ENCODE measurements around the gene UBR4.

UBR4 gene

GRCh38 chr1:19165501-19165900, 44.6 kb downstream of the UBR4 start:
- no peak overlapping the region for H3K9ac ChIP-seq (ENCODE audit: low read length)
- no peaks in the 10 kb centered on the region for H3K9me3 ChIP-seq (ENCODE audit: insufficient read depth, low read length)
- TF ChIP-seq CTCF (IDR thresholded peaks at IDR 0.05; ENCODE audit: low read depth, low read length) (no peak), EZH2phosphoT487 (IDR thresholded peaks at IDR 0.05; ENCODE audit: low read depth) (no peak)
- H3K36me3 ChIP-seq (replicated peaks; ENCODE audit: low read depth, low read length): peaks cover 86% of the 10 kb centered on the region
- H3K4me1 ChIP-seq (ENCODE audit: low read length): peaks cover 54% of the 10 kb centered on the region
- no peak overlapping the region for H3K4me3 ChIP-seq (ENCODE audit: low read length)
- H3K4me2 ChIP-seq (ENCODE audit: low read length): no peak overlapping the region; the same call in 1 of the 2 replicates
- H3K27me3 ChIP-seq (ENCODE audit: low read depth, low read length): no peaks in the 10 kb centered on the region
- peaks cover 33% of the 10 kb centered on the region for H3K79me2 ChIP-seq (ENCODE audit: low read length)
- H4K20me1 ChIP-seq (ENCODE audit: insufficient read depth, low read length): peaks cover 13% of the 10 kb centered on the region
- H2AFZ ChIP-seq (ENCODE audit: low read depth, low read length): no peak overlapping the region
- peak overlapping the region; percentile 35 for H3K27ac ChIP-seq (ENCODE audit: low read length)

DNA sequence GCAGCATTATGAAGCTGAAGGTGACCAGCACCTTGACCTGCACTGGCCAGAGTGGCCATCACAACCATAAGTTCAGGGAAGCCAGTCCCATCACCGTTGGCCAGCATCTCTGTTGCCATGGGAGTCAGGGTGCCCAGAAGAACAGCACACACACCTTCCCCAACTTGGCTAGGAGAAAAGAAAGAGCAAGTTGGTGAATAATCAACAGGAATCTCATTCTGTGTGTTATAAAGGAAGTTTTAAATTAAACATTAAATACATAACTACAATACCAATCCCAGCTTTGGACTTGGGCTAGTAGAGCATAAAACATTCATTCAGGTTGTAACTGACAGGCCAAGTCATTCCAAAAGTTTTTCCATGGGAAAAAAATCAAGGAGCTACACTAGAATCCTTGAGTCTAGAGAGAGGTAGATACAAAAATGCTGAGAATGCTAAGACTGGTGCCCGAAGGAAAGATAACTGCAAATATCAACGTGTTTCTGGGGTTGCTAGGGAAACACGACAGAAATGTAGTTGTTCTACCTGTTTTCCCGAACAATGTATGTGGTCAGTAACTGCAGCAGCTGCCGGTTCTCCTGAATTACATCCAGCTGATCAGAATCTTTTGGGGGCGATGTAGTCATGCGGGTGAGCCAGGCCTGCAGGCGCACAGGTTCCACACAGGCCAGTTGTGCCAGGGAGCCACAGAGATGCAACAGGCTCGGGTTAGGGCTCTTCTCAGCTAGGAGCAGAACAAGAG, 45.6 kb downstream of the UBR4 start:
- no peak for TF ChIP-seq CTCF (IDR thresholded peaks at IDR 0.05; ENCODE audit: low read depth, low read length)
- TF ChIP-seq EZH2phosphoT487 (IDR thresholded peaks at IDR 0.05; ENCODE audit: low read depth): no peak
- Histone ChIP-seq H3K79me2 (ENCODE audit: low read length) (peaks cover 29% of the 10 kb centered on the region), H3K9me3 (ENCODE audit: insufficient read depth, low read length) (no peaks in the 10 kb centered on the region), H3K4me3 (ENCODE audit: low read length) (no peak overlapping the region), H2AFZ (ENCODE audit: low read depth, low read length) (no peak overlapping the region), H4K20me1 (ENCODE audit: insufficient read depth, low read length) (peaks cover 13% of the 10 kb centered on the region), H3K27ac (ENCODE audit: low read length) (no peak overlapping the region), H3K36me3 (replicated peaks; ENCODE audit: low read depth, low read length) (peaks cover 90% of the 10 kb centered on the region), H3K9ac (ENCODE audit: low read length) (no peak overlapping the region), H3K4me2 (ENCODE audit: low read length) (no peak overlapping the region), H3K4me1 (ENCODE audit: low read length) (peaks cover 46% of the 10 kb centered on the region), H3K27me3 (ENCODE audit: low read depth, low read length) (no peaks in the 10 kb centered on the region)

- no peaks in the 10 kb centered on the region for H3K9me3 ChIP-seq (ENCODE audit: insufficient read depth, low read length)
- H3K4me2 ChIP-seq (ENCODE audit: low read length): no peak overlapping the region
- H3K79me2 ChIP-seq (ENCODE audit: low read length): peaks cover 20% of the 10 kb centered on the region; the same call in 1 of the 2 replicates
- TF ChIP-seq EZH2phosphoT487 (IDR thresholded peaks at IDR 0.05; ENCODE audit: low read depth) (no peak), CTCF (IDR thresholded peaks at IDR 0.05; ENCODE audit: low read depth, low read length) (no peak)
- H3K4me1 ChIP-seq (ENCODE audit: low read length): peaks cover 35% of the 10 kb centered on the region
- H3K36me3 ChIP-seq (replicated peaks; ENCODE audit: low read depth, low read length): peaks cover 84% of the 10 kb centered on the region
- H4K20me1 ChIP-seq (ENCODE audit: insufficient read depth, low read length): peaks cover 7% of the 10 kb centered on the region; the same call in 1 of the 2 replicates
- H3K9ac ChIP-seq (ENCODE audit: low read length): no peak overlapping the region
- H3K4me3 ChIP-seq (ENCODE audit: low read length): no peak overlapping the region
- no peaks in the 10 kb centered on the region for H3K27me3 ChIP-seq (ENCODE audit: low read depth, low read length)
- H2AFZ ChIP-seq (ENCODE audit: low read depth, low read length): no peak overlapping the region
- H3K27ac ChIP-seq (ENCODE audit: low read length): no peak overlapping the region
Measured at GRCh38 chr1:19163261-19163660, 46.8 kb downstream of the UBR4 start.

- TF ChIP-seq CTCF (IDR thresholded peaks at IDR 0.05; ENCODE audit: low read depth, low read length): no peak
- TF ChIP-seq EZH2phosphoT487 (IDR thresholded peaks at IDR 0.05; ENCODE audit: low read depth): no peak
- Histone ChIP-seq H3K27ac (ENCODE audit: low read length) (no peak overlapping the region), H3K36me3 (replicated peaks; ENCODE audit: low read depth, low read length) (peaks cover 86% of the 10 kb centered on the region), H4K20me1 (ENCODE audit: insufficient read depth, low read length) (0 out of 2 replicates have a peak, but pooled peaks cover 5% of the 10 kb centered on the region), H3K4me3 (ENCODE audit: low read length) (no peak overlapping the region), H2AFZ (ENCODE audit: low read depth, low read length) (no peak overlapping the region), H3K9me3 (ENCODE audit: insufficient read depth, low read length) (no peaks in the 10 kb centered on the region), H3K4me2 (ENCODE audit: low read length) (no peak overlapping the region), H3K4me1 (ENCODE audit: low read length) (peaks cover 11% of the 10 kb centered on the region), H3K27me3 (ENCODE audit: low read depth, low read length) (no peaks in the 10 kb centered on the region), H3K79me2 (ENCODE audit: low read length) (peaks cover 4% of the 10 kb centered on the region; the same call in 1 of the 2 replicates), H3K9ac (ENCODE audit: low read length) (no peak overlapping the region)
Measured at GRCh38 chr1:19160831-19161230, 49.2 kb downstream of the UBR4 start.

Measured in OCI-LY3 (cell line).